Measurements from ENCODE around the gene KLHL14.

- TF ChIP-seq POLR2AphosphoS5 (IDR thresholded peaks at IDR 0.05) (no peak), CTCF (IDR thresholded peaks at IDR 0.05) (no peak), POLR2A (IDR thresholded peaks at IDR 0.05) (no peak)
Observed at GRCh38 chr18:32735781-32736180, 37.0 kb downstream of the KLHL14 start.
